ENCODE data around the gene UBE2I. TPM values are rescaled to one million over a fixed set of nuclear protein-coding genes. Genes with fewer than 3 reads are reported as not detected.
"Not testable (repeated sequence)": the region's sequence is repeated elsewhere in the genome, so short reads cannot be mapped to it uniquely, and the experiment has no call there.

UBE2I gene
- total RNA-seq, 1 donor from 2014 or later, result 170 TPM

- Mint-ChIP-seq H3K4me3 (no peak overlapping the region), H3K27me3 (no peaks in the 10 kb centered on the region), H3K9me3 (no peaks in the 10 kb centered on the region), H3K27ac (no peak overlapping the region), H3K36me3 (peaks cover under 1% of the 10 kb centered on the region), H3K4me1 (ENCODE audit: unreplicated experiment) (no peaks in the 10 kb centered on the region)
- no peak for TF ChIP-seq CTCF (conservative IDR thresholded peaks at IDR 0.05)
- no peak for DNase-seq (ENCODE audit: extremely low spot score, unreplicated experiment)
These were observed 15.8 kb downstream of the UBE2I start for GRCh38 chr16:1325261-1325660.

GRCh38 chr16:1325673-1326371 lies 16.4 kb downstream of the UBE2I start:
- no peak for DNase-seq (ENCODE audit: extremely low spot score, unreplicated experiment)
- no peaks in the 10 kb centered on the region for H3K36me3 Mint-ChIP-seq
- TF ChIP-seq CTCF (conservative IDR thresholded peaks at IDR 0.05), result no peak
- H3K27ac Mint-ChIP-seq, result no peak overlapping the region
- no peaks in the 10 kb centered on the region for H3K4me1 Mint-ChIP-seq (ENCODE audit: unreplicated experiment)
- no peaks in the 10 kb centered on the region for H3K9me3 Mint-ChIP-seq
- H3K4me3 Mint-ChIP-seq, result no peak overlapping the region
- H3K27me3 Mint-ChIP-seq, result no peaks in the 10 kb centered on the region

- TF ChIP-seq CTCF (conservative IDR thresholded peaks at IDR 0.05), result no peak
- Mint-ChIP-seq H3K4me1 (ENCODE audit: unreplicated experiment) (no peaks in the 10 kb centered on the region), H3K4me3 (no peak overlapping the region), H3K27ac (no peak overlapping the region), H3K27me3 (peaks cover 3% of the 10 kb centered on the region), H3K36me3 (no peaks in the 10 kb centered on the region), H3K9me3 (no peaks in the 10 kb centered on the region)
- no peak for DNase-seq (ENCODE audit: extremely low spot score, unreplicated experiment)
These were observed 17.0 kb downstream of the UBE2I start for GRCh38 chr16:1326391-1326790.

- Mint-ChIP-seq H3K4me3 (no peak overlapping the region), H3K27me3 (peaks cover 10% of the 10 kb centered on the region), H3K36me3 (no peaks in the 10 kb centered on the region), H3K9me3 (no peaks in the 10 kb centered on the region), H3K27ac (no peak overlapping the region), H3K4me1 (ENCODE audit: unreplicated experiment) (no peaks in the 10 kb centered on the region)
- no peak for DNase-seq (ENCODE audit: extremely low spot score, unreplicated experiment)
- no peak for TF ChIP-seq CTCF (conservative IDR thresholded peaks at IDR 0.05)
These were observed 17.6 kb downstream of the UBE2I start for GRCh38 chr16:1326946-1327618.

GRCh38 chr16:1327619-1327947 lies 18.1 kb downstream of the UBE2I start:
- Mint-ChIP-seq H3K27ac (no peak overlapping the region), H3K36me3 (no peaks in the 10 kb centered on the region), H3K4me1 (ENCODE audit: unreplicated experiment) (no peaks in the 10 kb centered on the region), H3K27me3 (peaks cover 15% of the 10 kb centered on the region), H3K4me3 (no peak overlapping the region), H3K9me3 (no peaks in the 10 kb centered on the region)
- DNase-seq (ENCODE audit: extremely low spot score, unreplicated experiment), result no peak
- TF ChIP-seq CTCF (conservative IDR thresholded peaks at IDR 0.05), result no peak

- H3K4me3 Mint-ChIP-seq, result not testable (repeated sequence)
These were observed 18.7 kb downstream of the UBE2I start for GRCh38 chr16:1328136-1328535.

GRCh38 chr16:1328961-1329360 lies 19.5 kb downstream of the UBE2I start:
- DNase-seq (ENCODE audit: extremely low spot score, unreplicated experiment); H3K4me1 Mint-ChIP-seq (ENCODE audit: unreplicated experiment); H3K9me3 Mint-ChIP-seq; H3K36me3 Mint-ChIP-seq; H3K27ac Mint-ChIP-seq: not testable (repeated sequence)
- Mint-ChIP-seq H3K27me3 (peaks cover 18% of the 10 kb centered on the region), H3K4me3 (peak overlapping the region; percentile 31)

More at GRCh38 chr16:1328136-1328535, 18.7 kb downstream of the UBE2I start:
- peaks cover 18% of the 10 kb centered on the region for H3K27me3 Mint-ChIP-seq
- not testable (repeated sequence) for H3K4me1 Mint-ChIP-seq (ENCODE audit: unreplicated experiment); H3K27ac Mint-ChIP-seq; DNase-seq (ENCODE audit: extremely low spot score, unreplicated experiment); H3K36me3 Mint-ChIP-seq; H3K9me3 Mint-ChIP-seq
